ENCODE data around the gene RHOXF2. TPM values are rescaled to one million over a fixed set of nuclear protein-coding genes. Genes with fewer than 3 reads are reported as not detected.

RHOXF2 gene
- total RNA-seq, 2 donors from 2014 or later = not detected

- intact Hi-C loops (cut with DNase I) = loop anchor here (10.0 kb wide), 1 partner anchor 112 kb away; no protein-coding TSS in a partner anchor
- H3K27me3 ChIP-seq = no peaks in the 10 kb centered on the region
- no peaks in the 10 kb centered on the region for H3K36me3 ChIP-seq (replicated peaks in 1 of 2; ENCODE audit: insufficient read depth in 1 of 2, low read depth in 2 of 2)
- H3K9me3 ChIP-seq = no peaks in the 10 kb centered on the region
- ATAC-seq (no peak), DNase-seq (no peak)
- TF ChIP-seq POLR2A (IDR thresholded peaks at IDR 0.05) (no peak), CTCF (IDR thresholded peaks at IDR 0.05) (no peak)
- no peaks in the 10 kb centered on the region for H3K4me1 ChIP-seq
- H3K4me3 ChIP-seq = no peak overlapping the region
- WGBS, 2 donors = 81 to 94% methylated on average over 6 to 8 of the region's 8 CpGs
- no peak overlapping the region for H3K27ac ChIP-seq
These were observed 48.7 kb downstream of the RHOXF2 start for GRCh38 chrX:120207009-120207605.

GRCh38 chrX:120213438-120214265 lies 55.2 kb downstream of the RHOXF2 start:
- Histone ChIP-seq H3K4me3 (no peak overlapping the region), H3K9me3 (no peaks in the 10 kb centered on the region), H3K27me3 (no peaks in the 10 kb centered on the region), H3K27ac (no peak overlapping the region), H3K36me3 (replicated peaks in 1 of 2; ENCODE audit: insufficient read depth in 1 of 2, low read depth in 2 of 2) (no peaks in the 10 kb centered on the region), H3K4me1 (no peaks in the 10 kb centered on the region)
- ATAC-seq (no peak), DNase-seq (peak; percentile 54 to 73 (median 62))
- intact Hi-C loops (cut with DNase I) = no loop called here
- TF ChIP-seq CTCF (IDR thresholded peaks at IDR 0.05) (peak; percentile 44 to 69 (median 58)), POLR2A (IDR thresholded peaks at IDR 0.05) (no peak)
- WGBS, 2 donors = 18 to 22% methylated on average over 6 to 8 of the region's 8 CpGs

Other genes starting within 250 kb of the RHOXF2 start
- gene NKAP, start 214.9 kb upstream of the RHOXF2 start, total RNA-seq = 1 to 10 TPM; 3.6 to 5.3 TPM
- gene RHOXF2B, start 80.9 kb upstream of the RHOXF2 start, total RNA-seq = not detected
- not detected for gene RHOXF1, start 42.7 kb upstream of the RHOXF2 start, total RNA-seq
- gene ZBTB33, start 92.2 kb downstream of the RHOXF2 start, total RNA-seq = 1 to 10 TPM; 6.9 to 9.6 TPM
- gene TMEM255A, start 152.8 kb downstream of the RHOXF2 start, total RNA-seq = under 1 TPM in 1 of 2 donors, not detected in 1; 0.52 TPM
- gene ATP1B4, start 203.5 kb downstream of the RHOXF2 start, total RNA-seq = not detected

Measured in body of pancreas (tissue), 4 donors.